ENCODE results near the gene SHD.
"Not testable (repeated sequence)": the region's sequence is repeated elsewhere in the genome, so short reads cannot be mapped to it uniquely, and the experiment has no call there.

SHD gene

GRCh38 chr19:4238831-4239230 lies 40.2 kb upstream of the SHD start:
- H3K27ac ChIP-seq (ENCODE audit: insufficient read depth, low read length, poor library complexity, severe bottlenecking), result no peak overlapping the region
- DNase-seq, result no peak
- peaks cover 6% of the 10 kb centered on the region for H3K9me3 ChIP-seq (ENCODE audit: control insufficient read depth, low read length)
- H3K27me3 ChIP-seq (replicated peaks; ENCODE audit: control insufficient read depth, insufficient read depth, low read length, poor library complexity, severe bottlenecking), result no peaks in the 10 kb centered on the region
- H3K36me3 ChIP-seq (ENCODE audit: control insufficient read depth, insufficient read depth, low read length), result no peaks in the 10 kb centered on the region
- H3K4me3 ChIP-seq (ENCODE audit: insufficient read depth, low read depth, low read length, poor library complexity, severe bottlenecking), result no peak overlapping the region
- no peaks in the 10 kb centered on the region for H3K4me1 ChIP-seq (ENCODE audit: control insufficient read depth, insufficient read depth, low read length, poor library complexity, severe bottlenecking)

GRCh38 chr19:4241824-4242430 lies 37.1 kb upstream of the SHD start:
- H3K36me3 ChIP-seq (ENCODE audit: control insufficient read depth, insufficient read depth, low read length), result no peaks in the 10 kb centered on the region
- H3K4me3 ChIP-seq (ENCODE audit: insufficient read depth, low read depth, low read length, poor library complexity, severe bottlenecking), result no peak overlapping the region
- DNase-seq, result no peak
- H3K27me3 ChIP-seq (replicated peaks; ENCODE audit: control insufficient read depth, insufficient read depth, low read length, poor library complexity, severe bottlenecking), result no peaks in the 10 kb centered on the region
- no peak overlapping the region for H3K27ac ChIP-seq (ENCODE audit: insufficient read depth, low read length, poor library complexity, severe bottlenecking)
- H3K4me1 ChIP-seq (ENCODE audit: control insufficient read depth, insufficient read depth, low read length, poor library complexity, severe bottlenecking), result peaks cover 4% of the 10 kb centered on the region
- H3K9me3 ChIP-seq (ENCODE audit: control insufficient read depth, low read length), result peaks cover 6% of the 10 kb centered on the region

- H3K27ac ChIP-seq (ENCODE audit: insufficient read depth, low read length, poor library complexity, severe bottlenecking); DNase-seq; H3K27me3 ChIP-seq (replicated peaks; ENCODE audit: control insufficient read depth, insufficient read depth, low read length, poor library complexity, severe bottlenecking); H3K4me1 ChIP-seq (ENCODE audit: control insufficient read depth, insufficient read depth, low read length, poor library complexity, severe bottlenecking); H3K9me3 ChIP-seq (ENCODE audit: control insufficient read depth, low read length); H3K4me3 ChIP-seq (ENCODE audit: insufficient read depth, low read depth, low read length, poor library complexity, severe bottlenecking): not testable (repeated sequence)
- peaks cover 21% of the 10 kb centered on the region for H3K36me3 ChIP-seq (ENCODE audit: control insufficient read depth, insufficient read depth, low read length)
Measured at GRCh38 chr19:4245938-4246337, 33.1 kb upstream of the SHD start.

- Histone ChIP-seq H3K4me1 (ENCODE audit: control insufficient read depth, insufficient read depth, low read length, poor library complexity, severe bottlenecking) (peaks cover 9% of the 10 kb centered on the region), H3K27me3 (replicated peaks; ENCODE audit: control insufficient read depth, insufficient read depth, low read length, poor library complexity, severe bottlenecking) (no peaks in the 10 kb centered on the region), H3K36me3 (ENCODE audit: control insufficient read depth, insufficient read depth, low read length) (peaks cover 31% of the 10 kb centered on the region), H3K9me3 (ENCODE audit: control insufficient read depth, low read length) (peaks cover 3% of the 10 kb centered on the region), H3K27ac (ENCODE audit: insufficient read depth, low read length, poor library complexity, severe bottlenecking) (peak within 1 kb of the TSS; percentile 100), H3K4me3 (ENCODE audit: insufficient read depth, low read depth, low read length, poor library complexity, severe bottlenecking) (peak within 1 kb of the TSS; percentile 97)
- DNase-seq, result peak; percentile 97 to 99 (median 99)
Measured at GRCh38 chr19:4246767-4247593, 32.1 kb upstream of the SHD start, which contains the start of gene YJU2. TSS of gene YJU2 (plus strand) at chr19:4247080. CDS start at chr19:4247147, 67 bp downstream.

GRCh38 chr19:4256563-4256962 lies 22.5 kb upstream of the SHD start:
- no peak overlapping the region for H3K27ac ChIP-seq (ENCODE audit: insufficient read depth, low read length, poor library complexity, severe bottlenecking)
- no peaks in the 10 kb centered on the region for H3K27me3 ChIP-seq (replicated peaks; ENCODE audit: control insufficient read depth, insufficient read depth, low read length, poor library complexity, severe bottlenecking)
- no peaks in the 10 kb centered on the region for H3K9me3 ChIP-seq (ENCODE audit: control insufficient read depth, low read length)
- H3K4me3 ChIP-seq (ENCODE audit: insufficient read depth, low read depth, low read length, poor library complexity, severe bottlenecking), result no peak overlapping the region
- no peak for DNase-seq
- H3K36me3 ChIP-seq (ENCODE audit: control insufficient read depth, insufficient read depth, low read length), result peaks cover 86% of the 10 kb centered on the region
- no peaks in the 10 kb centered on the region for H3K4me1 ChIP-seq (ENCODE audit: control insufficient read depth, insufficient read depth, low read length, poor library complexity, severe bottlenecking)

GRCh38 chr19:4257025-4257424 lies 22.0 kb upstream of the SHD start:
- H3K36me3 ChIP-seq (ENCODE audit: control insufficient read depth, insufficient read depth, low read length), result peaks cover 85% of the 10 kb centered on the region
- no peaks in the 10 kb centered on the region for H3K4me1 ChIP-seq (ENCODE audit: control insufficient read depth, insufficient read depth, low read length, poor library complexity, severe bottlenecking)
- H3K27ac ChIP-seq (ENCODE audit: insufficient read depth, low read length, poor library complexity, severe bottlenecking), result no peak overlapping the region
- no peaks in the 10 kb centered on the region for H3K27me3 ChIP-seq (replicated peaks; ENCODE audit: control insufficient read depth, insufficient read depth, low read length, poor library complexity, severe bottlenecking)
- H3K4me3 ChIP-seq (ENCODE audit: insufficient read depth, low read depth, low read length, poor library complexity, severe bottlenecking), result no peak overlapping the region
- DNase-seq, result no peak
- no peaks in the 10 kb centered on the region for H3K9me3 ChIP-seq (ENCODE audit: control insufficient read depth, low read length)

GRCh38 chr19:4258181-4258580 lies 20.9 kb upstream of the SHD start:
- no peak for DNase-seq
- H3K27me3 ChIP-seq (replicated peaks; ENCODE audit: control insufficient read depth, insufficient read depth, low read length, poor library complexity, severe bottlenecking), result no peaks in the 10 kb centered on the region
- H3K36me3 ChIP-seq (ENCODE audit: control insufficient read depth, insufficient read depth, low read length), result peaks cover 83% of the 10 kb centered on the region
- no peaks in the 10 kb centered on the region for H3K4me1 ChIP-seq (ENCODE audit: control insufficient read depth, insufficient read depth, low read length, poor library complexity, severe bottlenecking)
- no peak overlapping the region for H3K27ac ChIP-seq (ENCODE audit: insufficient read depth, low read length, poor library complexity, severe bottlenecking)
- no peak overlapping the region for H3K4me3 ChIP-seq (ENCODE audit: insufficient read depth, low read depth, low read length, poor library complexity, severe bottlenecking)
- no peaks in the 10 kb centered on the region for H3K9me3 ChIP-seq (ENCODE audit: control insufficient read depth, low read length)

GRCh38 chr19:4260613-4261191 lies 18.4 kb upstream of the SHD start:
- Histone ChIP-seq H3K27me3 (replicated peaks; ENCODE audit: control insufficient read depth, insufficient read depth, low read length, poor library complexity, severe bottlenecking) (no peaks in the 10 kb centered on the region), H3K27ac (ENCODE audit: insufficient read depth, low read length, poor library complexity, severe bottlenecking) (no peak overlapping the region), H3K9me3 (ENCODE audit: control insufficient read depth, low read length) (no peaks in the 10 kb centered on the region), H3K4me1 (ENCODE audit: control insufficient read depth, insufficient read depth, low read length, poor library complexity, severe bottlenecking) (no peaks in the 10 kb centered on the region), H3K4me3 (ENCODE audit: insufficient read depth, low read depth, low read length, poor library complexity, severe bottlenecking) (no peak overlapping the region), H3K36me3 (ENCODE audit: control insufficient read depth, insufficient read depth, low read length) (peaks cover 65% of the 10 kb centered on the region)
- no peak for DNase-seq

GRCh38 chr19:4264812-4265211 lies 14.3 kb upstream of the SHD start:
- Histone ChIP-seq H3K36me3 (ENCODE audit: control insufficient read depth, insufficient read depth, low read length) (peaks cover 64% of the 10 kb centered on the region), H3K4me1 (ENCODE audit: control insufficient read depth, insufficient read depth, low read length, poor library complexity, severe bottlenecking) (no peaks in the 10 kb centered on the region), H3K27me3 (replicated peaks; ENCODE audit: control insufficient read depth, insufficient read depth, low read length, poor library complexity, severe bottlenecking) (no peaks in the 10 kb centered on the region)

More at GRCh38 chr19:4264812-4265211, 14.3 kb upstream of the SHD start:
- DNase-seq, result no peak
- Histone ChIP-seq H3K4me3 (ENCODE audit: insufficient read depth, low read depth, low read length, poor library complexity, severe bottlenecking) (no peak overlapping the region), H3K9me3 (ENCODE audit: control insufficient read depth, low read length) (no peaks in the 10 kb centered on the region), H3K27ac (ENCODE audit: insufficient read depth, low read length, poor library complexity, severe bottlenecking) (no peak overlapping the region)

All from effector memory CD4-positive, alpha-beta T cell (primary cell).